HG03108 (cell line): ENCODE data around the gene ACKR3.

Source experiments
- ATAC-seq: cut with Tn5 transposase; IDR thresholded peaks from one replicate; pipeline ENCODE4 v1.9.1; 2021; ENCODE audit warnings: moderate library complexity; ENCODE audit not compliant: unreplicated experiment

ACKR3 gene

DNA sequence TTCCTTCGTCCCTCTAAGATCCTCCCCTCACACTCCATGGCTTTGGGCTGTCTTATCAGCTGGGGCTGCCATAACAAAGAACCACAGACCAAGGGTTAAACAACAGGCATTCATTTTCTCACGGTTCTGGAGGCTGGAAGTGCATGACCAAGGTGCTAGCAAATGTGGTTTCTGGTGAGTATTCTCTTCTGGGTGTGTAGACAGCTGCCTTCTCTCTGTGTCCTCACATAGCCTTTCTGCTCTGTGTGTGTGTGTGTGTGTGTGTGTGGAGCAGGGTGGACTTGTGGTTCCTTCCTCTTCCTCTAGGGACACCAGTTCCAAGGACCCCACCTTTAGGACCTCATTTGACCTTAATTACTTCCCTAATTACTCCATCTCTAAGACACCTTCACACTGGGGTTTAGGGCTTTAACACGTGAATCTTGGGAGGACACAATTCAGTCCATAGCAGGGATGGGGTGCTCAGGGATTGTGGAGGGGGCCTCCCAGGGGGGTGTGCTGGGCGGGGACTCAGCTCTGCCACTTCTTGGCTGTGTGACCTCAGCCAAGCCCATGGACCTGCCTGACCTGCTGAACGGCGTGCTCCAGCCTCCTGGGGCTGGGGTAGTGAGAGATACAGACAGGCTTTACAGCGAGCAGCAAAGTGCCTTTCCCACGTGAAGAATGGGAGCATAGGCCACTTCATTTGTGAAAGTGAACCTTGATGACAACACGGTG is 38.0 kb downstream of the ACKR3 start:
- ATAC-seq: no peak

- ATAC-seq: no peak
These were observed 38.5 kb downstream of the ACKR3 start for GRCh38 chr2:236608188-236608525.

- ATAC-seq: no peak
These were observed 39.1 kb downstream of the ACKR3 start for GRCh38 chr2:236608710-236609109.

DNA sequence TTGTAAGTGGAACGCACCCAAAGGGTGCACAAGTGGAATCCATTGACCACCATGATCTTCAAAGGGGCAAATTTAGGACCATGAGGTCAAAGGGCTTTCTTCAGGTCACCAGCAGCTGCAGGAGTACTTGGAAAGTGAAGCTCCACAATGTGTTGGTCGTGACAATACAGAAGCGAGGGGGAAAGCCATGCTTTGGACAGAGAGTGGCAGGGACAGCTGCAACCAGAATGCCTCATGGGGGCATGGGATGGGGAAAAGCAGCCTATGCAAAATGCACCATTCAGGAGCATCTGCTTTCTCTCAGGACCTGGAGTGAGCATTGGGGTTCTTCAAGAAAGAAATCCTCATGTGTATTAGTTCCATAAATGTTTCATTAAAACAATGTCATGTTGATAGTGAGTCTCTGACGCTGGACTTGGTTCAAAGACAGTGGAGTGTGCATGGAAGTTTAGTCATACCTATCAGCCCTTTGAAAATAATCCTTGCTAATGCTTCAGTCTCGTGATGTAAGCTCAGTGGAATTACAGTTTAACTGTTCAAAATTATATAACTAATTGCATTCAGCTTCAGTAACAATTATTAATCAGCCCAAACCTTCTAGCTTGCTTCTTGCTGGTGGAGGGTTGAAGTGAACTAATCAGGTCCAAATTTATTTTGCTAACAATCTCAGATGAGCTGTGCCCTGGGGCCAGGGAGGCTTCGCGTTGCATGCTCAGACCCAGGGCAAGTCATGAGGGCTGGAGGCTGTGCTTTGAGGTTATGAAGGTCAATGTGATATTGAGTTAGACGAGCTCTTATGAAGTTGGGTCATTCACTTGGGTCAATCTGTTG is 41.6 kb downstream of the ACKR3 start:
- no peak for ATAC-seq

GRCh38 chr2:236612737-236613136 is 43.1 kb downstream of the ACKR3 start:
- no peak for ATAC-seq

DNA sequence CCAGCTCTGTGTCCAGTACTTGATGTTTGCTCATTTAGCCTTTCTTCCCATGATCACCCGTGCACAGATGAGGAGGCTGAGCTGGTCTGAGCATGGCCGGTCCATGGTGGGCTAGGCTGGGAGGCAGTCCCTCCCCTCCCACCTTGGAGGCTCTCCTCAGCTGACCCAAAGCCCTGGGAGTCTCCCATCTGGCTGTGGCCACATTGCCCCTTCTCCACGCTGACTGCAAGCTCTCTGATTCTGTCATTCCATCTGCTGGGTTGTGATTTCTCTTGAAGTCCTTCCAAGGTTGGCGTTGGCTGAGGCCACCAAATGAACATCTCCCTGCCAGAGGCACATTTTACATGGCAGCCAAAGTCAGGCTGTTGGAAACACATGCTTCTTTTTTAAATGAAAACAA is 44.0 kb downstream of the ACKR3 start:
- no peak for ATAC-seq

- ATAC-seq: no peak
These were observed 44.9 kb downstream of the ACKR3 start for GRCh38 chr2:236614551-236614950.

GRCh38 chr2:236616031-236616430 is 46.4 kb downstream of the ACKR3 start:
- ATAC-seq: no peak

DNA sequence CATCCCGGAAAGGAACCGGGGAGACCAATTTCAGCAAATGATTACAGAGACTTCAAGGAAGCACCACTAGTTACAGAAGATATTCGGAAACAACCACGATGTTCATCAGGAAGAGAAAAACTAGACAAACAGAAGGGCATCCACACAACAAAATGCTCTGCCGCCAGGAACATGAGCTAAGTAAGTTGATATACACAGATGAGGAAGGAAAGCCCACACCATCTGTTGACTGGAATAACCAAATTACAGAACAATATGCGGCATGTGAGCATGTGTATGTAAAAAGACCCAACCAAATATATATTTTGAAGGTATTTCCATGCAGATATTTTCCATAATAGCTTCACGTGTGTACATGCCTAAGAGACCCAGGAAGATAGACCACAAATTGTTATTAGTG is 47.0 kb downstream of the ACKR3 start:
- no peak for ATAC-seq

DNA sequence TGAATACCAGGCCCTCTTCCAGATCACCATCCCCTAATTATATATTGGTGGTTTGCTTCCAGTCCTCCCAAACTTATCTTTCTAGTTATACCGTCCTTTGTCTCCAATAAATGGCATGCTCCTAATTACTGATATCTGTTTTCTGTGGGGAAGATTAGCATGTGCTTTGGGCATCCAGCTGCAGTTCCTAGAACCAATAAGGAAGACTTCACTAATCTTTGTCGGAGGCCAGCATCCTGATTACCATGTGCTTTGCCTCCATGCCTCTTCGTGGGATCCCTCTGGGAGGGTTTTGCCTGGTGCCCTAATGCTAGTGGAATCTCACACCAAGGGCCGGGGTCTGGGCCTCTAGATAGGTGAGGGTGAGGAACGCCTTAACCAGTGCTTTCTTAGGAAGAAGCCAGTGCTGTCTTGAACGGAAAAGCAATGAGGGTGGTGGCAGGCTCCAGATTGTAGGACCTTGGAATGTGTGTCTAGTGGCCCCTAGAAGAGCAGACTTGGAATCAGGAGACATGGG is 47.7 kb downstream of the ACKR3 start:
- ATAC-seq: no peak

GRCh38 chr2:236617796-236618195 is 48.2 kb downstream of the ACKR3 start:
- ATAC-seq: no peak

- ATAC-seq: no peak
These were observed 48.7 kb downstream of the ACKR3 start for GRCh38 chr2:236618370-236618769.

DNA sequence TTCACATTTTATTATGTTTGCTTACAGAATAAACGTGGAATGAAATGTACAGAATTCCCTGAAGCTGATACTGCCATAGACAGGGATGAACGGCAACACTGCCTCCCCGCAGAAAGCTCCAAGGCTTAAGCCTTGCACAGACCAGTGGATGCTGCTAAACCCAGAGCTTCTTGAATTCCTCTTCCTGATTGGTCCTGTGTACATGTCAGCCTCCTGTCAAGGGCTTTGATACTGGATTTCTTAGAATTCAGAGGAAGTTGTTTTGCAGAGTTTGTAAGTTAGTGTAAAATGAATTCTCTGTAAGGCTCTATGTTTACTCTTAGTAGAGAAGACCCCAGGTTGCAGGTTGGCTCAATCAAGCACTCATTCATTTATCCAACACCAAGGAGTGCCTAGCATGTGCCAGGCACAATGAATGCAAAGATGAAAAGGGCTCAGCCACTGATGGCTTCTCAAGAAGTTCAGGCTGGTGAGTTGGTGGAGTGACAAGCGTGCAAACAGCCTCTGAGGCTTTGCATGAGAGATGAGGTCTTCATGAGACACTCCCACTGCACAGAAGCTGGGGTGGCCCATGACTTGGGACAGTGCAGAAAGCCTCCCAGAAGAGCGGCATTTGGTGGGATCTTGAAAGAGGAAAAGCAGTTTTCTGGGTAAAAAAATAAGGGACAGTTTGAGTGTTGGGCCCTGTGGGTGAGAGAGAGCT is 50.4 kb downstream of the ACKR3 start:
- ATAC-seq: no peak

- ATAC-seq: no peak
These were observed 52.2 kb downstream of the ACKR3 start for GRCh38 chr2:236621786-236622185.

GRCh38 chr2:236622201-236622600 is 52.6 kb downstream of the ACKR3 start:
- no peak for ATAC-seq

GRCh38 chr2:236622660-236623059 is 53.0 kb downstream of the ACKR3 start:
- no peak for ATAC-seq

- ATAC-seq: no peak
These were observed 54.2 kb downstream of the ACKR3 start for GRCh38 chr2:236623816-236624215.

GRCh38 chr2:236625156-236625690 is 55.6 kb downstream of the ACKR3 start:
- no peak for ATAC-seq

DNA sequence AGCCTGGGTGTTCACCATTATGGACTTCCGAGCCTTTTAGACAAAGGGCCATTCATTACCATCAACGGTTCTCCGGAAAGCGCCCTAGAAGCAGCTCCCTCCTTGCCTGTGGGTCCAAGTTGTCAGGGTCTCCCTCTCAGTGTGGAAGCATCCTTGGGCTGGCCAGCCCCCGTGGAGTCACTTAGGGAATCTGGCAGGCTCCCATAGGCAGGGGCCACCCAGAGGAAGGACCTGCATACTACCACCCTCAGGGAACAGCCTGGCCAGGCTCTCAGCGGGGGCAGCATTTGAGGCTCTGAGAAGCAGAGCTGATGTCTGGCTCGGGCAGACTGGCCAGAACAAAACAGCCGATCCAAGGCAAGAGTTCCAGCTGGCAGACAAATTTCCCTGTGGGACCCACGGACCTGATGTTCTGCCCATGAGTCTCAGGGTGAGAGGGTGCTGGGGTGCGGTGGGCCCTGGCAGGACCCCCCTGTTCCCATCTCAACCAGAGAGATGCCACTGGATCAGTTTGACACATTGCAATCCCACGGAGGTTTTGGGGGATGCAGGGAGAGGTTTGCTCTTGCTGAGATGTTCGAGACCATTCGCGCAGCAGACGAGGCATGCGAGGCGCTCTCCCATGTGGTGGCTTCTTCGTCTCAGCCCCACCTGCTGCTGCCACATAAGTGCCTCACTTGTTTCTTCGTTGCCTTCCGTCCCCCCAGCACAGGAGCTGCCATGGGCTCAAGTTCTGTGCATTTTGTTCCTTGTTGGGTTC is 56.9 kb downstream of the ACKR3 start:
- ATAC-seq: no peak

- no peak for ATAC-seq
These were observed 57.6 kb downstream of the ACKR3 start for GRCh38 chr2:236627193-236627592.

DNA sequence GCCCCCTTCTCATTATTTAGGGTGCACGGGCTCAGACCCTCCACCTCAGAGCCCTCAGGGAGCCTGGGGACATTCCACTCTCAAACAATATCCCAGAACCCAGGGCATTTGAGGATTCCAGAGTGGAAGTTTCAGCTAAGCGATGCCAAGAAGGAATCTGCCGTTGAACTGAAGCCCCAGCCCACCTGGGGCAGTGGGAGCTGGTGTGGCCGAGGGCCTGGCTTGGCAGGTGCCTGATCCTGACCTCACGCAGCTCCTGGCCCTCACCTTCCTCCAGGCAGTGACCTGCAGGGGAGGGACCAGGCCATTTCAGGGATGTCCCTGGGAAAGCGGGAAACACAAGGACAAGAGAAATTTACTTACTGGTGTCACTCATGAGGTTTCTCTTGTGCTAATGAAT is 58.2 kb downstream of the ACKR3 start:
- no peak for ATAC-seq
